Measurements from ENCODE around the gene FLT3LG. TPM values are rescaled to one million over a fixed set of nuclear protein-coding genes. Genes with fewer than 3 reads are reported as not detected.
"Not testable (repeated sequence)": the region's sequence is repeated elsewhere in the genome, so short reads cannot be mapped to it uniquely, and the experiment has no call there.

The FLT3LG gene
- total RNA-seq, 1 experiment from 2014 or later = 12.7 TPM

GRCh38 chr19:49461656-49462055 is 12.4 kb upstream of the FLT3LG start:
- no peak for DNase-seq (ENCODE audit: low read depth)

- no peak for DNase-seq (ENCODE audit: low read depth)
These were observed 11.5 kb upstream of the FLT3LG start for GRCh38 chr19:49462492-49462891.

DNA sequence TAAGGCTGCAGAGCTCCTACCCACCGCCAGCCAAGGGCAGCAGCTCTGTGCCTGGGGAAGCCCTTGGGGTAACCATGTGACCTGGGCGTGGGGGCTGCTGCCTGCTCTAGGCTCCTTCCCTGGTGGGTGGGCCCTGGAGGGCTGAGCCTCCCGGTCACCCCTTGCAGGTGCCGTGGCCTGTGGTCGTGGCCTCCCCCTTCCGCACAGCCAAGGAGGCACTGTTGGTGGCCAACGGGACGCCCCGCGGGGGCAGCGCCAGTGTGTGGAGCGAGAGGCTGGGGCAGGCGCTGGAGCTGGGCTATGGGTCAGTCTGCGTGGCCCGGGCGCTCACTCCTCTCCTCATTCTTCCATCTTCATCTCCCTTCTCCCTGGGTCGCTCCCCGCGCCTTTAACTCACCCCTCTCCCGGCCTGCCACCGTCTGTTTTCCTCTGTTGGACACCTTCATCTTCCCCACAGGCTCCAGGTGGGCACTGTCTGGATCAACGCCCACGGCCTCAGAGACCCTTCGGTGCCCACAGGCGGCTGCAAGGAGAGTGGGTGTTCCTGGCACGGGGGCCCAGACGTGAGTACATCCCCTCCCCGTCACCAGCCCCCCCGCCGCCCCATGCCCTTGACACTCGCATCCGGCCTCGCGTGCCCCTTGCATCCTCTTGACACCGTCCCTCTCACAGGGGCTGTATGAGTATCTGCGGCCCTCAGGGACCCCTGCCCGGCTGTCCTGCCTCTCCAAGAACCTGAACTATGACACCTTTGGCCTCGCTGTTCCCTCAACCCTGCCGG is 9.9 kb upstream of the FLT3LG start:
- no peak for DNase-seq (ENCODE audit: low read depth)

DNA sequence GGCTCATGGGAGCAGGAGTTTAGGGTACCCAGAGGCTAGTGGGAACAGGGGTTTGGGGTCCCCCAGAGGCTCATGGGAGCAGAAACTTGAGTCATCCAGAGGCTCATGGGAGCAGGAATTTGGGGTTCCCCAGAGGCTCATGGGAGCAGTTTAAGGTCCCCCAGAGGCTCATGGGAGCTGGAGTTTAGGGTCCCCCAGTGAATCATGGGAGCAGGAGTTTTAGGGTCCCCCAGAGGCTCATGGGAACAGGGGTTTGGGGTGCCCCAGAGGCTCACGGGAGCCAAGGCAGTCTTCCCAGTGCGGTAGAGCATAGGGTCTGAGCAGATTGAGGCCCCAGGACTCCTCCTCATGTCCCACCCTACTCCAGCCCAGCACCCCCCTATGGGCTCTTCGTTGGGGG is 8.6 kb upstream of the FLT3LG start:
- DNase-seq (ENCODE audit: low read depth) = no peak

DNA sequence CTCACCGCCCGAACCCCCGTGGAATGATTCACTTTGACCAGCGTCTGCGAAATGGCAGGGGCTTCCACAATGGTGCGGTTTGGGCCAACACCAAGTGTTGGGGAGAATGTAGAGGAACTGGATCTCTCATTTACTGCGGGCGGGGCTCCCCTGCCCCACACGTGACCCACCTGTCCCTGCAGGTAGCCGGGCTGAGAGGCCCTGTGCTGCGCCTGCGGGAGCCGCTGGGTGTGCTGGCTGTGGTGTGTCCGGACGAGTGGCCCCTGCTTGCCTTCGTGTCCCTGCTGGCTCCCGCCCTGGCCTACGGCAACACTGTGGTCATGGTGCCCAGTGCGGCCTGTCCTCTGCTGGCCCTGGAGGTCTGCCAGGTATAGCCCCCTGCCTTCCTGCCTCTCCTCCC is 5.8 kb upstream of the FLT3LG start:
- no peak for DNase-seq (ENCODE audit: low read depth)

- DNase-seq (ENCODE audit: low read depth) = peak; percentile 67
These were observed 5.1 kb upstream of the FLT3LG start for GRCh38 chr19:49468746-49469447.

- peak; percentile 64 for DNase-seq (ENCODE audit: low read depth)
These were observed 4.0 kb upstream of the FLT3LG start for GRCh38 chr19:49469828-49470614.

GRCh38 chr19:49470615-49470978 is 3.4 kb upstream of the FLT3LG start:
- DNase-seq (ENCODE audit: low read depth) = no peak

DNA sequence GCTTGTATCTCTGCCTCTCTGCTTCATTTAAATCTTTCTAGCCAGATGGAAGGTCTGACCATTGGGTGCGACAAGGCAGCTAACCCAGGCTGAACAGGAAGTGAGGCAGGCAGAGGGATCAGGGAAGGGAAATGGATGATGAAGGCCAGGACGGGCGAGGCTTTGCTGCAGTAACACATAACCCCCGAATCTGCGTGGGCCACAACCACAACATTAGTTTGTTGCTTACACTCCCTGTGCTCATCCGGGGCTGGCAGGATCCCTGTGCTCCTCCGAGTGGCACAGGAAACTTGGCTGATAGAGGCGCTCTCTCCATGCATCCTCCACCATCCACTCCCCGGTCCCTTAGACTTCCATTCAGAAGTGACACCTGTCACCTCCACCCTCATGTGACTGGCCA is 1.1 kb upstream of the FLT3LG start:
- no peak for DNase-seq (ENCODE audit: low read depth)

GRCh38 chr19:49473501-49473867 is 531 bp upstream of the FLT3LG start:
- DNase-seq (ENCODE audit: low read depth) = not testable (repeated sequence)

DNA sequence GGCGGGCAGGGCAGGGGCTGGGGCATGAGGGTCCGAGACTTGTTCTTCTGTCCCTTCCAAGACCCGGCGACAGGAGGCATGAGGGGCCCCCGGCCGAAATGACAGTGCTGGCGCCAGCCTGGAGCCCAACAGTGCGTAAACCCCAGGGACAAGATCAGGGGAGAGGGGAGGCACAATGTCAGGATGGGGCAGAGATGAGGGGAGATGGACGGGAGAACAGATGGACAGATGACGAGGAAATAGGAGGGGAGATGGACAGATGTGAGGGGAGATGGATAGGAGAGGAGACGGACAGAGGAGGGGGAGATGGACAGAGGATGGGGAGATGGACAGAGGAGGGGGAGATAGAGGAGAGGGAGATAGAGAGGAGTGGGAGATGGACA is 518 bp downstream of the FLT3LG start:
- no peak for DNase-seq (ENCODE audit: low read depth)

GRCh38 chr19:49475191-49475917 is 1.3 kb downstream of the FLT3LG start:
- DNase-seq (ENCODE audit: low read depth) = no peak

- DNase-seq (ENCODE audit: low read depth) = no peak
These were observed 2.2 kb downstream of the FLT3LG start for GRCh38 chr19:49475995-49476880.

DNA sequence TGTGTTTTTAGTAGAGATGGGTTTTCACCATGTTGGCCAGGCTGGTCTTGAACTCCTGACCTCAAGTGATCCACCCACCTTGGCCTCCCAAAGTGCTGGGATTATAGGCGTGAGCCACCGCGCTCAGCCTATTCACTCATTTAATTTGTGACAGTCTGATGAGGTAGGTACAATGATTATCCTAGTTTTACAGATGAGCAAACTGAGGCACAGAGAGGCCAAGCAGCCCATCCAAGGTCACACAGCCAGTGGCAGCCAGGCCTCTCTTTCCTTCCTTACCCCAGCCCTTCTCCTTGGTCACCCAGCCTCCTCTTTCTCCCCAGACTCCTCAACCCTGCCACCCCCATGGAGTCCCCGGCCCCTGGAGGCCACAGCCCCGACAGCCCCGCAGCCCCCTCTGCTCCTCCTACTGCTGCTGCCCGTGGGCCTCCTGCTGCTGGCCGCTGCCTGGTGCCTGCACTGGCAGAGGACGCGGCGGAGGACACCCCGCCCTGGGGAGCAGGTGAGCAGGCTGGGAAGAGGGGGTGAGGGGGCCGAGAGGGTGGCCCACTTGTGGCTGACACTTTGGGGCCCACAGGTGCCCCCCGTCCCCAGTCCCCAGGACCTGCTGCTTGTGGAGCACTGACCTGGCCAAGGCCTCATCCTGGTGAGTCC is 6.1 kb downstream of the FLT3LG start:
- no peak for DNase-seq (ENCODE audit: low read depth)

GRCh38 chr19:49481020-49481683 is 7.1 kb downstream of the FLT3LG start:
- DNase-seq (ENCODE audit: low read depth) = no peak

DNA sequence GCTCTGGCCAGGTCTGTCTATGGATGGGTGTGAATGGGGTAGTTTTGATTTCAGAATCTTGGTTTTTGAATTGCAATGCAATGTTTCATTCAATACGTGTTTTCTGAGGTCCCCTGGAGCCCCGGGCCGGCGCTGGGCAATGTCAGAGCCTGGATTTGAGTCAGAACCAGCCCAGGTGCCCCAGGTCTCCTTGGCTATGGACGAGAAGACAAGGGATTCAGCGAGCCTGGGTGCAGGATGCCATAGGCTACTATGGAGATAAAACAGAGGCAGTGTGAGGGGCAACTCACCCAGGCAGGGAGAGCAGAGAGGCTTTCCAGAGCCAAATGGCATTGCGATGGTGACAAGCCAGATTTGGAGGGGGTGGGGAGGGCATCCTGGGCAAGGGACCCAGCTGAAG is 12.2 kb downstream of the FLT3LG start:
- DNase-seq (ENCODE audit: low read depth) = no peak

DNA sequence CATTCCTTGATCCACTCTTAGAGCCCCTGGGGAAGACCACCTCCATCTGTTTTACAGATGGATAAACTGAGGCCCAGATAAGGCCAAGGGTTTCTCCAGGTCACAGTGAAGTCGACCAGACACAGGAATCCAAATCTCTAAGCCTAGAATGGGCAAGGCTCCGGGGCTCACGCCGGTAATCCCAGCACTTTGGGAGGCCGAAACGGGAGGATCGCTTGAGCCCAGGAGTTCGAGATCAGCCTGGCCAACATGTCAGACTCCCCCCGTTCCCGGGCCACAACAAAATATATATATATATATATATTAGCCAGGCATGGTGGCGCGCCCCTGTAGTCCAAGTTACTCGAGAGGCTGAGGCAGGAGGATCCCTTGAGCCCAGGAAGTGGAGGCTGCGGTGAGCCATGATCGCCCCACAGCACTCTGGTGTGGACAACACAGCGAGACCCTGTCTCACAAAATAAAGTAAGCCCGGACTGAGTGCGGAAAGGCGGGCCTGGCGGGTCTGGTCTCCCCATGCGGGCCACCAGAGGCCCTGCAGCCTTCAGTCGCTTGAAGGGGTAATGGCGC is 12.8 kb downstream of the FLT3LG start:
- DNase-seq (ENCODE audit: low read depth) = no peak

- DNase-seq (ENCODE audit: low read depth) = peak; percentile 99
These were observed 13.4 kb downstream of the FLT3LG start, which contains the start of gene RPL13A for GRCh38 chr19:49487277-49488045. Gene RPL13A, plus strand, starts transcription at chr19:49487608. Its CDS starts 22 bp downstream, at chr19:49487630.

All from RPMI7951 (cell line).